Thymus (tissue), 11 donors: Measurements from ENCODE around the gene ZFHX3. TPM values are rescaled to one million over a fixed set of nuclear protein-coding genes. Genes with fewer than 3 reads are reported as not detected.

ENCODE experiments used
- DNase-seq, 9 donors: peaks; one replicate each; pipeline ENCODE4 v3.0.0-alpha.2; 2013; ENCODE audit warnings: low spot score in 9 of 9, low read depth in 6 of 9, missing footprints in 1 of 9
- H3K27ac ChIP-seq, 2 donors: one replicate each; pipeline ENCODE4 v1.5.1; 2013; ENCODE audit warnings: control low read depth in 1 of 2, low read depth in 1 of 2, low read length in 1 of 2, mild to moderate bottlenecking in 1 of 2, moderate library complexity in 1 of 2
- H3K27me3 ChIP-seq, 2 donors: one replicate each; pipeline ENCODE4 v1.5.1; 2013; ENCODE audit warnings: low read length in 1 of 2; ENCODE audit not compliant: control insufficient read depth in 2 of 2, insufficient read depth in 1 of 2
- H3K36me3 ChIP-seq, 2 donors: one replicate each; pipeline ENCODE4 v1.5.1; 2013; ENCODE audit warnings: low read length in 1 of 2, mild to moderate bottlenecking in 1 of 2, moderate library complexity in 1 of 2; ENCODE audit not compliant: control insufficient read depth in 2 of 2, insufficient read depth in 2 of 2
- H3K4me1 ChIP-seq, 2 donors: one replicate each; pipeline ENCODE4 v1.5.1; 2013; ENCODE audit warnings: low read length in 2 of 2; ENCODE audit not compliant: control insufficient read depth in 2 of 2, insufficient read depth in 2 of 2
- H3K4me3 ChIP-seq, 2 donors: one replicate each; pipeline ENCODE4 v1.5.1; 2013; ENCODE audit warnings: low read length in 2 of 2, control low read depth in 1 of 2, mild to moderate bottlenecking in 1 of 2
- H3K9me3 ChIP-seq, 2 donors: one replicate each; pipeline ENCODE4 v1.5.1; 2013; ENCODE audit warnings: low read length in 1 of 2, mild to moderate bottlenecking in 1 of 2; ENCODE audit not compliant: control insufficient read depth in 2 of 2, insufficient read depth in 1 of 2
- WGBS: extraction: QIAGEN DNeasy Blood & Tissue Kit; methylation state at CpG from one replicate; pipeline ENCODE4 v1.1.7; 2013; 5-methylcytosine and 5-hydroxymethylcytosine counted together
- polyA plus RNA-seq: library from polyadenylated mRNA; stranded (reverse); fragments of 200-250 nt; gene quantifications from one replicate; pipeline ENCODE4 v1.2.3, GENCODE V29; 2013
- total RNA-seq: library from RNA; stranded (reverse); fragments of 120-200 nt; gene quantifications from one replicate; pipeline ENCODE4 v1.2.4, GENCODE V29; 2013
- donor health status: healthy.

ZFHX3 gene
- total and polyA plus RNA-seq, 2 donors, result 0.90 to 1.9 TPM

- DNase-seq, result no peak
- WGBS, result 97% methylated on average over 9 of the region's 9 CpGs
- H3K27ac ChIP-seq, result no peak overlapping the region
Observed at GRCh38 chr16:72979974-72980373, 68.0 kb downstream of the ZFHX3 start.

GRCh38 chr16:72978212-72978611, 69.7 kb downstream of the ZFHX3 start:
- no peak overlapping the region for H3K4me3 ChIP-seq
- H3K27ac ChIP-seq, result no peak overlapping the region
- DNase-seq, result no peak
- H3K36me3 ChIP-seq, result no peaks in the 10 kb centered on the region
- WGBS, result 94% methylated on average over 7 of the region's 7 CpGs
- no peaks in the 10 kb centered on the region for H3K27me3 ChIP-seq
- no peaks in the 10 kb centered on the region for H3K4me1 ChIP-seq
- H3K9me3 ChIP-seq, result no peaks in the 10 kb centered on the region

More at GRCh38 chr16:72979974-72980373, 68.0 kb downstream of the ZFHX3 start:
- peaks cover 0 to 2% of the 10 kb centered on the region in 2 donors for H3K4me1 ChIP-seq
- no peaks in the 10 kb centered on the region for H3K36me3 ChIP-seq
- no peaks in the 10 kb centered on the region for H3K9me3 ChIP-seq
- no peak overlapping the region for H3K4me3 ChIP-seq
- no peaks in the 10 kb centered on the region for H3K27me3 ChIP-seq

- WGBS, result 96% methylated on average over 7 of the region's 7 CpGs
- Histone ChIP-seq H3K4me1 (no peaks in the 10 kb centered on the region), H3K4me3 (no peak overlapping the region), H3K9me3 (no peaks in the 10 kb centered on the region), H3K27ac (no peak overlapping the region), H3K27me3 (no peaks in the 10 kb centered on the region), H3K36me3 (no peaks in the 10 kb centered on the region)
- DNase-seq, result no peak
Observed at GRCh38 chr16:72977127-72977526, 70.8 kb downstream of the ZFHX3 start.

GRCh38 chr16:72976438-72977064, 71.4 kb downstream of the ZFHX3 start:
- Histone ChIP-seq H3K36me3 (no peaks in the 10 kb centered on the region), H3K9me3 (no peaks in the 10 kb centered on the region), H3K4me1 (no peaks in the 10 kb centered on the region), H3K4me3 (no peak overlapping the region), H3K27me3 (no peaks in the 10 kb centered on the region), H3K27ac (no peak overlapping the region)
- WGBS, result 97% methylated on average over 17 of the region's 17 CpGs
- DNase-seq, result no peak

- DNase-seq, result no peak
- no peaks in the 10 kb centered on the region for H3K27me3 ChIP-seq
- no peak overlapping the region for H3K4me3 ChIP-seq
- WGBS, result 96% methylated on average over 5 of the region's 5 CpGs
- H3K4me1 ChIP-seq, result no peaks in the 10 kb centered on the region
- no peaks in the 10 kb centered on the region for H3K36me3 ChIP-seq
- no peak overlapping the region for H3K27ac ChIP-seq
- no peaks in the 10 kb centered on the region for H3K9me3 ChIP-seq
Observed at GRCh38 chr16:72975809-72976437, 72.0 kb downstream of the ZFHX3 start.

GRCh38 chr16:72974142-72974769, 73.7 kb downstream of the ZFHX3 start:
- no peaks in the 10 kb centered on the region for H3K9me3 ChIP-seq
- H3K27me3 ChIP-seq, result no peaks in the 10 kb centered on the region
- no peaks in the 10 kb centered on the region for H3K4me1 ChIP-seq
- DNase-seq, result no peak
- 95% methylated on average over 13 of the region's 13 CpGs for WGBS
- H3K36me3 ChIP-seq, result no peaks in the 10 kb centered on the region
- no peak overlapping the region for H3K27ac ChIP-seq
- no peak overlapping the region for H3K4me3 ChIP-seq

- no peaks in the 10 kb centered on the region for H3K9me3 ChIP-seq
- DNase-seq, result no peak
- H3K36me3 ChIP-seq, result no peaks in the 10 kb centered on the region
- H3K27ac ChIP-seq, result no peak overlapping the region
- WGBS, result 88% methylated on average over 7 of the region's 7 CpGs
- H3K27me3 ChIP-seq, result no peaks in the 10 kb centered on the region
- no peak overlapping the region for H3K4me3 ChIP-seq
- no peaks in the 10 kb centered on the region for H3K4me1 ChIP-seq
Observed at GRCh38 chr16:72972878-72973571, 74.9 kb downstream of the ZFHX3 start.

GRCh38 chr16:72971370-72971769, 76.6 kb downstream of the ZFHX3 start:
- Histone ChIP-seq H3K27me3 (no peaks in the 10 kb centered on the region), H3K4me3 (no peak overlapping the region), H3K4me1 (no peaks in the 10 kb centered on the region), H3K9me3 (no peaks in the 10 kb centered on the region), H3K36me3 (no peaks in the 10 kb centered on the region), H3K27ac (no peak overlapping the region)
- no peak for DNase-seq
- 96% methylated on average over 5 of the region's 5 CpGs for WGBS

- Histone ChIP-seq H3K27me3 (no peaks in the 10 kb centered on the region), H3K36me3 (no peaks in the 10 kb centered on the region), H3K4me3 (no peak overlapping the region), H3K27ac (no peak overlapping the region), H3K4me1 (no peaks in the 10 kb centered on the region), H3K9me3 (no peaks in the 10 kb centered on the region)
- DNase-seq, result no peak
- WGBS, result 95% methylated on average over 5 of the region's 5 CpGs
Observed at GRCh38 chr16:72970656-72971055, 77.3 kb downstream of the ZFHX3 start.
